T-helper 1 cell treated with Interleukin-12 subunit alpha and Interleukin-12 subunit beta and Interleukin-4 antibody, amounts not matched to agents 30 μg/mL and 1 μg/mL, for 36 hours (primary cell): Measurements from ENCODE around the gene ANO4.

ENCODE experiments used
- H3K27ac Mint-ChIP-seq: one replicate; pipeline ENCODE4 v1.8.0; 2021; ENCODE audit warnings: mild to moderate bottlenecking, mixed read lengths
- H3K27me3 Mint-ChIP-seq: one replicate; pipeline ENCODE4 v1.8.0; 2021; ENCODE audit warnings: low read depth, mixed read lengths
- H3K36me3 Mint-ChIP-seq: one replicate; pipeline ENCODE4 v1.8.0; 2021; ENCODE audit warnings: low read depth, mixed read lengths
- H3K4me1 Mint-ChIP-seq: one replicate; pipeline ENCODE4 v1.8.0; 2021; ENCODE audit warnings: low read depth, mixed read lengths
- H3K4me3 Mint-ChIP-seq: one replicate; pipeline ENCODE4 v1.8.0; 2021; ENCODE audit warnings: mild to moderate bottlenecking, moderate library complexity, mixed read lengths
- H3K9me3 Mint-ChIP-seq: one replicate; pipeline ENCODE4 v1.8.0; 2021; ENCODE audit warnings: mixed read lengths

ANO4 gene

GRCh38 chr12:100796621-100797020, 2.0 kb downstream of the ANO4 start:
- no peaks in the 10 kb centered on the region for H3K36me3 Mint-ChIP-seq
- no peaks in the 10 kb centered on the region for H3K4me1 Mint-ChIP-seq
- H3K4me3 Mint-ChIP-seq, result no peak overlapping the region
- H3K9me3 Mint-ChIP-seq, result no peaks in the 10 kb centered on the region
- peaks cover 19% of the 10 kb centered on the region for H3K27me3 Mint-ChIP-seq
- H3K27ac Mint-ChIP-seq, result no peak overlapping the region

- no peaks in the 10 kb centered on the region for H3K9me3 Mint-ChIP-seq
- no peak overlapping the region for H3K4me3 Mint-ChIP-seq
- no peaks in the 10 kb centered on the region for H3K36me3 Mint-ChIP-seq
- no peaks in the 10 kb centered on the region for H3K4me1 Mint-ChIP-seq
- no peak overlapping the region for H3K27ac Mint-ChIP-seq
- peaks cover 19% of the 10 kb centered on the region for H3K27me3 Mint-ChIP-seq
Observed at GRCh38 chr12:100797246-100797645, 2.7 kb downstream of the ANO4 start.

DNA sequence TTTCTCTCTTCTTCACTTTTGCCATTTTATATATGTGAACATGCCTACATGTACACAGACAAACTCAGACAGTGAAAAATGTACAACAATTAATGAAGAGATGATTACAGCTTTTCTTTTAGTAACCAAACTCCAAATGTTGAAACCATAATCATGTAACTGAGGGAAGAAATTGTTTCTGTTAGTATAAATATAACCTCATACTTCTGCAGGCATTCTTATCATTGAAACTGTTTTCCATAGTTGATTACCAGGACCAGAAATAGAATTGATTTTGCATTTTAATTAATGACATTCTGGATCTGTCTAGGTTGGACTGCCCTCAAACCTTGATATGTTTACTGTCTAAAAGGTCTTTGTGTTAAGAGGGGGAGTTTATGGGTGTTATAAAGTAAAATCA, 3.2 kb downstream of the ANO4 start:
- Mint-ChIP-seq H3K27me3 (peaks cover 19% of the 10 kb centered on the region), H3K4me3 (no peak overlapping the region), H3K36me3 (no peaks in the 10 kb centered on the region), H3K9me3 (no peaks in the 10 kb centered on the region), H3K27ac (no peak overlapping the region), H3K4me1 (no peaks in the 10 kb centered on the region)

DNA sequence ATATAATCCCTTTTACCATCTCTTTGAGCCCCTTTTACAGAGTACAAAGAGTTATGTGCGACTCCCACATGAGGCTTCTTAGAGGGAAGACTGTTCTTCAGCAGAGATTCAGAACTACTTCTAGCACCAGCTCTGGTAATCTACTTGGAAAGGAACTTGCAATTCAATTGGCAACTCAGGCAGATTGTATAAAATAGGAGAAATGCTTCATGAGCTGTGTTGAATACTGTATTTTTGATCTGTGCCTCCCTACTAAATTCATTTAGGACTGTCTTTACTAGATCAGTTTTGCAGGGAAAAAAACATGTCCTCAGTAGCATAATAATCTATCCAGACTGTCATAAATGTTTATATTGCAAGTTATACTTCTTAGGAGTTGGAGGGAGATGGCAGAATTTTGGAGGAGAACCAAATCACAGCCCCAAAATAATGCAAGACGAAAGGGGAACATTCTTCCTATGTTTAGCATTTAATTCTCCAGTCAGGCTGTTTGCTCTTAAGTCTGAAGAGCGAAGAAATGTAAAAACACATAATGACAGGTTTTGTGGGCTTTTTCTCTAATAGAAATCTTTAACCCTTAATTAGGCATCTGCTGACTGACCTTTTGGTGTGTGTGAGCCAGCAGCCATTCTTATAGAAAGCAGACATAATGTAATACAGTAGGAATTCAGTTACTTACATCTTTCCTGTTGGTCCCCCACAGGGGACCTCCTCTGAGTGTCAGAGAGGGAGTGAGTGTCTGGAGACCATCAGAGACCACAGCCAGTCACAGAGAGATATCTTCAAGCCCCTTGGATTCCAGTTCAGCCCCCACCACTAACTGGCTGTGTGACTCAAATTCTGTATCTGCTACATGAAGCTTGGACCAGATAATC, 3.9 kb downstream of the ANO4 start:
- Mint-ChIP-seq H3K4me1 (no peaks in the 10 kb centered on the region), H3K27ac (no peak overlapping the region)

GRCh38 chr12:100799770-100800169, 5.2 kb downstream of the ANO4 start:
- Mint-ChIP-seq H3K27me3 (peaks cover 11% of the 10 kb centered on the region), H3K4me3 (no peak overlapping the region), H3K27ac (no peak overlapping the region), H3K9me3 (no peaks in the 10 kb centered on the region), H3K36me3 (no peaks in the 10 kb centered on the region), H3K4me1 (no peaks in the 10 kb centered on the region)

More for the DNA sequence above, 3.9 kb downstream of the ANO4 start:
- H3K4me3 Mint-ChIP-seq, result no peak overlapping the region
- H3K9me3 Mint-ChIP-seq, result no peaks in the 10 kb centered on the region
- no peaks in the 10 kb centered on the region for H3K36me3 Mint-ChIP-seq
- peaks cover 19% of the 10 kb centered on the region for H3K27me3 Mint-ChIP-seq

DNA sequence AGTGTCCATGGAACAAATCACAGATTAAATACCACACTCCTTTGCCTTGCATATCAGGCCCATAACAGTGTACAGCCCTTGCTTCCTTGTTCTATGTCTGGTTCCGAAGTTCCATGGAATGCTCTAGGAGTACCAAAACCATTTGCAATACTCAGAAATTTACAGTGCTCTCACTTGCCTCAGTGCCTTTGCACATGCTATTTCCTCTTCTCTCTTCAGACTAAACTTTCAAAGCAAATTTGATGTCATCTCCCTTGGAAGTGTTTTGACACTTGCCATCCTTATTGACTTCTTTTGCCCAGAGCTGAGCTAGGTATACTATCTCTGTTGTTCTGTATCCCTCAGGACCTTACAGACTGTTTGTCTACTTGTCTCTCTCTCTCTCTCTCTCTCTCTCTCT, 6.1 kb downstream of the ANO4 start:
- Mint-ChIP-seq H3K4me1 (no peaks in the 10 kb centered on the region), H3K4me3 (no peak overlapping the region)

DNA sequence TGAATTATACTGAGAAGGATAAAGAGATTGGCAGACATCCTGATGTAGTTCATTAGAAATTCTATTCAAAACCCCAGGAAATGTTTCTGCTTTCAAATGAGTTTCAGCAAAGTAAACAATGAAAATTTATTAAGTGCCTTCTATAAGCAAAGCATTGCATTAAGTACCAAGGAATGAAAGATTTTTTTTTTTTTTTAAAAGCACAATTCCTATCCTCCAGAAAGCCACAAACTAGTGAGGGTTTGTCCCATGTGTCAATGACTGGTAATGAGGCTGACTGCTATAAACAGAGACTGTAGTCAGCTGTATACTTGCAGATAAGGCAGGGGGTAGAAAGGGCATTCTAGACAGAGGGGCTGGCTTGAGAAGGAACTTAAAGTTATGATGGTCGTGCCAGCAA, 6.7 kb downstream of the ANO4 start:
- Mint-ChIP-seq H3K4me1 (no peaks in the 10 kb centered on the region), H3K27me3 (no peaks in the 10 kb centered on the region), H3K9me3 (peaks cover 3% of the 10 kb centered on the region), H3K4me3 (no peak overlapping the region), H3K36me3 (no peaks in the 10 kb centered on the region), H3K27ac (no peak overlapping the region)

More for the DNA sequence above, 6.1 kb downstream of the ANO4 start:
- Mint-ChIP-seq H3K27me3 (peaks cover 1% of the 10 kb centered on the region), H3K36me3 (no peaks in the 10 kb centered on the region), H3K27ac (no peak overlapping the region), H3K9me3 (peaks cover 2% of the 10 kb centered on the region)

DNA sequence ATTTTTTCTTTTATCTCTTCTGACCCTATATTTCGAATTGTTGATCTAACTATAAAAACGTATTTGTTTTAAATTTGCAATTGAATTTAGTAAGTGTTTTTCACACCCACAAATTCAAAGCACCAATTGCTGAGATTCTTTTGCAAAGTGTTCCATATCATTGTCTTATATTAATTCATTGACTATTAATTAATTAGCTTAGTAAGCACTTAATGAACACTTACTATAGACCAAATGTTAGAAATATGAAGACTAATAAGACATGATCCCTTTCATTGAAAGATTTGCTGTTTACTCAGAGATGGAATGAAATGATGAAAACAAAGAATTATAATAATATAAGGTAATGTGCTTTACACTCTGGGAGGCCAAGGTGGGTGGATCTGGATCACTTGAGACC, 14.2 kb downstream of the ANO4 start:
- Mint-ChIP-seq H3K27ac (no peak overlapping the region), H3K9me3 (peaks cover 3% of the 10 kb centered on the region), H3K4me1 (no peaks in the 10 kb centered on the region), H3K36me3 (no peaks in the 10 kb centered on the region), H3K4me3 (no peak overlapping the region), H3K27me3 (no peaks in the 10 kb centered on the region)

DNA sequence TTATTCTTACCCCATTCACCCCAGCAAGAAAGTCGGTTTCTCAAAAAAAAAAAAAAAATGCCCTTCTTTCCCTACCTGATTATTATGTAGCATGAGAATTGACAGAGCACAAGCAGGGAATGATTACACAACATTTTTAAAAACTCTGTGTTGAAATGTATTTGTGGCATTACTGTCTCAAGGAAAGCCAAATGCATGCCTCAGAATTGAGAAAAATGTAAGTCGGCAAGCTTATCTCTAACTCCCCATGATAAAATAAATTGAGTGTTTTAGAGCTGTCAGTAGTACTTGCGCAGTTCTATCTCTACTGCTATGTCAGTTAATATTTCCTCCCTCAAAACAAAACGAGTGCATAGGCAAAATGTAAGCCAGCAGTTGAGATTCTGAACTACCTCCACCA, 25.7 kb downstream of the ANO4 start:
- H3K9me3 Mint-ChIP-seq, result no peaks in the 10 kb centered on the region
- no peaks in the 10 kb centered on the region for H3K4me1 Mint-ChIP-seq
- H3K27me3 Mint-ChIP-seq, result no peaks in the 10 kb centered on the region
- no peaks in the 10 kb centered on the region for H3K36me3 Mint-ChIP-seq
- no peak overlapping the region for H3K4me3 Mint-ChIP-seq
- no peak overlapping the region for H3K27ac Mint-ChIP-seq

GRCh38 chr12:100823963-100824362, 29.4 kb downstream of the ANO4 start:
- no peak overlapping the region for H3K4me3 Mint-ChIP-seq
- no peaks in the 10 kb centered on the region for H3K27me3 Mint-ChIP-seq
- H3K9me3 Mint-ChIP-seq, result no peaks in the 10 kb centered on the region
- H3K4me1 Mint-ChIP-seq, result no peaks in the 10 kb centered on the region
- H3K27ac Mint-ChIP-seq, result no peak overlapping the region
- no peaks in the 10 kb centered on the region for H3K36me3 Mint-ChIP-seq

- H3K9me3 Mint-ChIP-seq, result no peaks in the 10 kb centered on the region
- H3K4me1 Mint-ChIP-seq, result no peaks in the 10 kb centered on the region
- no peak overlapping the region for H3K4me3 Mint-ChIP-seq
- H3K27me3 Mint-ChIP-seq, result no peaks in the 10 kb centered on the region
- H3K36me3 Mint-ChIP-seq, result no peaks in the 10 kb centered on the region
- no peak overlapping the region for H3K27ac Mint-ChIP-seq
Observed at GRCh38 chr12:100824476-100824875, 29.9 kb downstream of the ANO4 start.

GRCh38 chr12:100826323-100826722, 31.7 kb downstream of the ANO4 start:
- H3K36me3 Mint-ChIP-seq, result no peaks in the 10 kb centered on the region
- H3K27ac Mint-ChIP-seq, result no peak overlapping the region

DNA sequence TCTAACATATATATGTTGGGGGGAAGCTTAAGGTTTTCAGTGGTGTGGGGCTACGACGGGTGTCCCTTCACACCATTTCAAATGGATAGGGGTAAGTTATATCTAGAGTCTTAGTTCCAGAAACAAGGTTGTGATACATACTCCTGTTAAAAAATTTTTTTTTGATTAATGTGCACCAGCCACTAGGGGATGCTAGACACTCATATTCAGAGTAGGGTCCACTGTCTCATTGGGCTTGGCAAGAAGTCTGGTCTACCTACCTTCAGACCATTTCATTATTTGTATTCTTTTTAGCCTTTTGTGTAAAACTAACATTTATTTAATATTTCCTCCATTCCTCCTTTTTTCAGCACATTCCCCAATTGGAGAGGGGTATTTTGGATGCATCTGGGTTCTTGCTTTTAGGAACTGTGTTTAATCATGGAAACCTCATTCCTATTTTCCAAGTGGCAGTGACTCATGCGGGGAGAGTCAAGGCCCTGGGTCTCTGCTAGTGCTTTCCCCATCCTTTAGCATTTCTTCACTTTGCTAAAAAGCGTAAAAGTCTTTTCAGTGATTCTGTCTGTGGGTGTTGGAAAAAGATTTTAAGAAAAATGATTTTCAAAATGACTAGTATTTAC, 33.4 kb downstream of the ANO4 start:
- H3K36me3 Mint-ChIP-seq, result no peaks in the 10 kb centered on the region
- no peak overlapping the region for H3K27ac Mint-ChIP-seq
- H3K9me3 Mint-ChIP-seq, result no peaks in the 10 kb centered on the region
- no peaks in the 10 kb centered on the region for H3K4me1 Mint-ChIP-seq
- H3K27me3 Mint-ChIP-seq, result no peaks in the 10 kb centered on the region
- H3K4me3 Mint-ChIP-seq, result no peak overlapping the region

More at GRCh38 chr12:100826323-100826722, 31.7 kb downstream of the ANO4 start:
- Mint-ChIP-seq H3K9me3 (no peaks in the 10 kb centered on the region), H3K27me3 (no peaks in the 10 kb centered on the region), H3K4me1 (no peaks in the 10 kb centered on the region), H3K4me3 (no peak overlapping the region)

DNA sequence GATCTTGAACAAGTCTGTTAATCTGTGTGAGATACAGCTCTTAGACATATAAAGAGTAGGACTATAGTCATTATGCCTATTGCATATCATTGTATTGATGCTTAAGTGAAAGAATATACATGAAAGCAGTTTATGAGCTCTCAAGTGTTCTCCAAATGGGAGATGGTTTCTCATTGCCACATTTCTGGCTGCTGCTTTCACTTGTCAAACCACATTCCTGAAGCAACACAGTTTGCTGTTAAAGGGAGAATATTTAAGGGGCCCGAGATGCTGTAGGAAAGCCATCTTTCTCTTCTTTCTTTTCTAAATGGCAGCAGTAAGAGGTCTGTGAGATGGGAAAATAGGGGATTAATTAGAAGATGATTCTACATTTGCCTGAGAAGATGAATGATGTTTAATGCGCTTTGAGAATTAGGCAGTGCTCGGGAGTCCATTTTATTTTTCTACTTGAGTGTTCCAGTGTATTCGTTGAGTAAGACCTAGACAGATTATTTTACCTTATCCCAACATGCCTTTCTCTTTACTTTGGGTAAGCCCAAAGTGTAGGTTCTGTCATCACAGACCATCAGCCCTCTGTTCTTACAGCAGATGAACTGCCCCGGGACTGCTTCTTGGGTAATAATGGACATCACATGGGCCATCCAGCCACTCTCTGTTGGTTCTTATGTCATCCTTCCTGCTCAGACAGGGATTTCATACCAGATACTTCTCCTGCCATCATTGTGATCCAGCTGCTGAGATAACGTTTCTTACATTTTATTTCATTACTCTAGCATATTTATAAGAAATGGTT, 35.6 kb downstream of the ANO4 start:
- Mint-ChIP-seq H3K9me3 (no peaks in the 10 kb centered on the region), H3K4me1 (no peaks in the 10 kb centered on the region), H3K36me3 (no peaks in the 10 kb centered on the region), H3K27me3 (no peaks in the 10 kb centered on the region), H3K4me3 (no peak overlapping the region), H3K27ac (no peak overlapping the region)

- H3K27me3 Mint-ChIP-seq, result no peaks in the 10 kb centered on the region
- no peak overlapping the region for H3K4me3 Mint-ChIP-seq
- no peaks in the 10 kb centered on the region for H3K9me3 Mint-ChIP-seq
- H3K36me3 Mint-ChIP-seq, result no peaks in the 10 kb centered on the region
- H3K27ac Mint-ChIP-seq, result no peak overlapping the region
- no peaks in the 10 kb centered on the region for H3K4me1 Mint-ChIP-seq
Observed at GRCh38 chr12:100833282-100833681, 38.7 kb downstream of the ANO4 start.
